ENCODE measurements around the gene LRRC49.

The LRRC49 gene

GRCh38 chr15:70882361-70882760, 10.3 kb upstream of the LRRC49 start:
- H3K4me3 ChIP-seq (ENCODE audit: low read depth, low read length): no peak overlapping the region
- TF ChIP-seq, protein P1, sequence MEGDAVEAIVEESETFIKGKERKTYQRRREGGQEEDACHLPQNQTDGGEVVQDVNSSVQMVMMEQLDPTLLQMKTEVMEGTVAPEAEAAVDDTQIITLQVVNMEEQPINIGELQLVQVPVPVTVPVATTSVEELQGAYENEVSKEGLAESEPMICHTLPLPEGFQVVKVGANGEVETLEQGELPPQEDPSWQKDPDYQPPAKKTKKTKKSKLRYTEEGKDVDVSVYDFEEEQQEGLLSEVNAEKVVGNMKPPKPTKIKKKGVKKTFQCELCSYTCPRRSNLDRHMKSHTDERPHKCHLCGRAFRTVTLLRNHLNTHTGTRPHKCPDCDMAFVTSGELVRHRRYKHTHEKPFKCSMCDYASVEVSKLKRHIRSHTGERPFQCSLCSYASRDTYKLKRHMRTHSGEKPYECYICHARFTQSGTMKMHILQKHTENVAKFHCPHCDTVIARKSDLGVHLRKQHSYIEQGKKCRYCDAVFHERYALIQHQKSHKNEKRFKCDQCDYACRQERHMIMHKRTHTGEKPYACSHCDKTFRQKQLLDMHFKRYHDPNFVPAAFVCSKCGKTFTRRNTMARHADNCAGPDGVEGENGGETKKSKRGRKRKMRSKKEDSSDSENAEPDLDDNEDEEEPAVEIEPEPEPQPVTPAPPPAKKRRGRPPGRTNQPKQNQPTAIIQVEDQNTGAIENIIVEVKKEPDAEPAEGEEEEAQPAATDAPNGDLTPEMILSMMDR (IDR thresholded peaks at IDR 0.05; ENCODE audit: borderline replicate concordance, insufficient read depth, low read depth, low read length): no peak

- TF ChIP-seq, protein P1 (IDR thresholded peaks at IDR 0.05; ENCODE audit: borderline replicate concordance, insufficient read depth, low read depth, low read length): peak; percentile 37; the same call in 1 of the 2 replicates
- H3K4me3 ChIP-seq (ENCODE audit: low read depth, low read length): peak overlapping the region; percentile 96
Observed at GRCh38 chr15:70892912-70893560, 410 bp downstream of the LRRC49 start.

- TF ChIP-seq, protein P1 (IDR thresholded peaks at IDR 0.05; ENCODE audit: borderline replicate concordance, insufficient read depth, low read depth, low read length): no peak
Observed at GRCh38 chr15:70902107-70902506, 9.5 kb downstream of the LRRC49 start.

GRCh38 chr15:70906842-70907241, 14.2 kb downstream of the LRRC49 start:
- TF ChIP-seq, protein P1 (IDR thresholded peaks at IDR 0.05; ENCODE audit: borderline replicate concordance, insufficient read depth, low read depth, low read length): no peak
- H3K4me3 ChIP-seq (ENCODE audit: low read depth, low read length): no peak overlapping the region

More at GRCh38 chr15:70902107-70902506, 9.5 kb downstream of the LRRC49 start:
- H3K4me3 ChIP-seq (ENCODE audit: low read depth, low read length): no peak overlapping the region

DNA sequence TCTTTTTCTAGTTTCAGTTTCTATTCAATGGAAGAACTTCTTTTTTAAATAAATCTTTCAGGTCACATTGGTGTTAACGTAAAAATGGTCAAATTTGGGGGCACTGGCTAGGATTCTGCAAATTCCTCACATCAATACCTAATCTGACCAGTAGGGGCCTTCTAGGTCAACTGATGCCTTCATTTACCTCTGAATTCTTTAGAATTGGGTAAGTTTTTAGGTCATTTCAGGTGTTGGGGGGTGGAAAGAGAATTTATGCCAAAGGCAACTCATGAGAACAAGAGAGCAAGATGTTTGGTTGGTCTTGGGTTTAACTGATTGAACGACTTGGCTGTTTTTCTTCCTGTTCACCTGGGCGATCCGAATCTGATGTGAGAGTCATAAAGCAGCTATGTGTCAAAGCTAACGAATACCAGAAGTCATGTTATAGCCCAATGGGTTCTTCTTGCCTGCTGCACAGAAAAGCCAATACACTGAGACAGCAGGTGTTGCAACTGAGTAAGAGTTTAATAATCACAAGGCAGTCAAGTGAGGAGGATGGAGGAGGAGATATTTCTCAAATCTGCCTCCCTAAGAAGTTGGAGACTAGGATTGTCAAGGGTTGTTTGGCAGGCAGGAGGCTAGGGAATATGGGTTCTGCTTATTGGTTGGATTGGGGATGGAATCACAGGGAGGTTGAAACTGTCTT, 15.3 kb downstream of the LRRC49 start:
- H3K4me3 ChIP-seq (ENCODE audit: low read depth, low read length): no peak overlapping the region
- TF ChIP-seq, protein P1 (IDR thresholded peaks at IDR 0.05; ENCODE audit: borderline replicate concordance, insufficient read depth, low read depth, low read length): peak; percentile 7; the same call in 1 of the 2 replicates

DNA sequence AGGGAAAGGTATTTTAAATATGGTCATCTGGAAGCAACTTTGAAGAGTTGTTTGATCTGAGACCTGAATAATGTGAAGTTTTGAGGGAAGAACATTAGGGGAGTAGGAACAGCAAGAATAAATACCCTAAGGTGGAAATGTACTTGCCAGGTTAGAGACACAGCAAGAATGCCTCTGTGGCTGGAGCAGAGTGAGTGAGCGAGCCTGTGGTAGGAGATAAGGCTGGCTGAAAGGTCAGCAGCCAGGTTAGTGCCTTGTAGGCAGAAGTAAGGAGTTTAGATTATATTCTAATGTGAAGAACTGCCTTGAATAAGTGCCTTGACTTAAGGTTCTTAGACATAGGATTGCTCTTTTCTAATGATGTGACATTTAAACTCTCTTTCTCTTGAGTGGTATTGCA, 18.3 kb downstream of the LRRC49 start:
- no peak overlapping the region for H3K4me3 ChIP-seq (ENCODE audit: low read depth, low read length)
- TF ChIP-seq, protein P1 (IDR thresholded peaks at IDR 0.05; ENCODE audit: borderline replicate concordance, insufficient read depth, low read depth, low read length): no peak

DNA sequence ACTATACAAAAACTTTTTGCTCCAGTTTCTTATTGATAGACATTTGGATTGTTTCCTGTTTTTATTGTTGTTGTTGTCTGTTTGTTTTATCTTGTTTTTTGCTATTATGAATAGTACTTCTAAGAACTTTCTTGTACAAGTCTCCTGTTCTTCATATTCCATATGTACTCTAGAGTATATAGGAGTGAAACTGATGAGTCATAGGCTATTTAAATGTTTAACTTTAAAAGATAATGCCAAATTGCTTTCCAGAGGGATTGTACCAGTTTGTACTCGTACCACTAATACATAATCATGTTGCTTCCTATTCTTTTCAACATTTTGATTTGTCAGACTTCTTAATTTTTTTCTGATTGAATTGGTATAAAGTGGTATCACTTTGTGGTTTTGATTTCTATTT, 19.6 kb downstream of the LRRC49 start:
- TF ChIP-seq, protein P1 (IDR thresholded peaks at IDR 0.05; ENCODE audit: borderline replicate concordance, insufficient read depth, low read depth, low read length): no peak
- H3K4me3 ChIP-seq (ENCODE audit: low read depth, low read length): no peak overlapping the region

All from GM12875 (cell line).